Measurements from ENCODE around the gene KCNH2.

The KCNH2 gene

DNA sequence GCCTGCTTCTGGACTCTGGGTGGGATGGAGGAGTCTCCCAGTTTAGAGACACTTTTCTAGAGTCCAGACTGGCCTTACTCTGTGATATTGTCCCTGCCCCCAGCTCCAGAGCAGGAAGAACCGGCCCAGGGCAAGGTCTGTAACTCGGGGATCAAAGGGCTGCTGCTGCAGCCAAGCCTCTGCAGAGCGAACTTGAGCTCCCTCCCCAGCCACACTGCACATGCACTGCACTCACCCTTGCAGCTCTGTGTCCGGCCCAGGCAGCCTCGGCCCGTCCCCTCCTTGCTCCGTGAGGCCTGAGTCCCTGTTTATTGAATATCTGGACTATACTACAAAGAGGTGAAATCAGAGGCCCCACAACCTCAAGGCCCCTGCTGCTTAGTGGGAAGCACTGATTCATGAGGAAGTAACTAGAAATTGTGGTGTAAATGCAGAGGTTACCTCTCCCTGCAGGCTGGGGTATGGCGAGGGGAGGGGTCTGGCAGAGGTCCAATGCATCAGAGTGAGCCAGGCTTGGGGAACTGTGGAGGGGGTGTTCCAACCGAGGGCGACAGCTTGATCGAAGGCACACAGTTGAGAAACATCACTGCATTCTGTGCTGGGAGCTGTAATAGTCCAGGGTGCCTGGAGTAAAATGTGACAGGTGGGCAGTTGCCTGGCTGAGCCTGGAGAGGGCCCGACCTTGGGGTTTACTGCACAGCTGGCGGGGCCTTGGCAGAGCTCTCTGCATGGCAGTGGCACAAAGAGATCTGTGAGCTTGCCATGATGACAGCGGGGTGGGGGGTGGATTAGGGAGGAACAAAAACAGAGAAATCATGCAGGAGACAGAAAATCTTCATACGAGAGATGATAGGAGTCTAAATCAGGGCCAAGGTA is 76.7 kb downstream of the KCNH2 start:
- DNase-seq: no peak

GRCh38 chr7:150900675-150901074 is 77.4 kb downstream of the KCNH2 start:
- DNase-seq: no peak

- peak; percentile 56 for DNase-seq
Observed at GRCh38 chr7:150898475-150899011, 79.6 kb downstream of the KCNH2 start.

DNA sequence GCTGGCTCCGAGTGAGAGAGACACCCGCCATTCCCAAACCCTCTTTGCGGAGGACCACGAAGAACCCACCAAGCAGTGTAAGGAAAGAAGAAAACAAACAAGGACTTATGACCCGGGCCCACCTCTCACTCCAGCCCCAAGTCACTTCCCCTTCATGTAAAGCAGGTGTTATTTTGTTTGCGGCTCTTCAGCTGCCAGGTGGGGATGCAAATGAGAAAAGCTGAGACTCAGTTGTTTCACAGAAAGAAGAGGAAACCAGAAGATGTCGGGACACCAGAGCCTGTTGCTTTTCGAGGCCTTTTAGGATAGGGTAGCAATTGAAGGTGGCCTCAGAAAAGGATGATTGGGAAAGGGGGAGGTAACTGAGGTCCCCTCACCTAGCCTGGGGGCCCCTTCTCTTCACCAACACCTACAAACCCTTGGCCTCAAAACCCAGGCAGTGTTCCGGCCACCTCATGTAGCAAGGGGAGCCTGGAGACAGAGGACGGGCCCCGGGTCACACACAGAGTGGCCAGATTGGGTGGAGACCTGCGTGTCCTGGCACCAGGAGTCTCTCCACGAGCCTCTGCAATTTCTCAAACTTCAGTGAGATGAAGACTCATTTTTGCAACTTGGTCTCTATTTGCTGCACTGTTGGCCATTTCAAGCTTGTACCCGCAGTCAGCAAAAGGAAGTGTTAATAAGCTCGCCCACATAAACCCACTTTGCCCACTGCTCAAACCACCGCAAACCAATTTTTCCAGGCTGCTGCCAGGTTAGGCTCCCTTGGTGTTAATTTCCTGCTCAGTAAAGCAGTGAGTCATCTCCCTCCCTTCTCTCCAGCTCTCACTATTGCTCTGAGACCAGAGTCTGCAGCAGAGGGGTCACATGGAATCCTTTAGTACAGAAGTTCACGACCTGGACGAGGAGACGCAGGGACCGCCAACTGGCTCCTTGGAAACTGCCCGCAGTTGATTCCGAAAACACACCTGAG is 80.3 kb downstream of the KCNH2 start:
- DNase-seq: no peak

- no peak for DNase-seq
Observed at GRCh38 chr7:150896562-150897209, 81.4 kb downstream of the KCNH2 start.

DNA sequence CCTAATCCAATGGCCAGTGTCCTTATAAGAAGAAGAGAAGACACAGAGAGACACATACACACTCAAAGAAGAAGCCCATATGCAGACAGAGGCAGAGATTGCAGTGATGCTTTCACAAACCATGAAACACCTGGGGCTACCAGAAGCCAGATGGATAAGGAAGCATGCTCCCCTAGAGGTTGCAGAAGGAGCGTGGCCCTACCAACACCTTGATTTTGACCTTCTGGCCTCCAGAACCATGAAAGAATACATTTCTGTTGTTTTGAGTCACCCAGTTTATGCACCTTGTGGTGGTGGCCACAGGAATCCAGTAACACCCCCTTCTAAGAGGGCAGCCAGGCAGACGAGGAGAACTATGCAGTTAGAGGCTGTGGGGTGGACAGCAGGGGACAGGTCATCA is 82.3 kb downstream of the KCNH2 start:
- no peak for DNase-seq

Measured in fibroblast of upper back skin (primary cell).